LNCAP (cell line): ENCODE results near the gene RASGEF1C.

Experiments
- TF ChIP-seq, protein P1 (sequence below): fragments of 450-650 bp; IDR thresholded peaks from 2 replicates; pipeline ENCODE4 v1.5.1; 2017; ENCODE audit warnings: mild to moderate bottlenecking

RASGEF1C gene

DNA sequence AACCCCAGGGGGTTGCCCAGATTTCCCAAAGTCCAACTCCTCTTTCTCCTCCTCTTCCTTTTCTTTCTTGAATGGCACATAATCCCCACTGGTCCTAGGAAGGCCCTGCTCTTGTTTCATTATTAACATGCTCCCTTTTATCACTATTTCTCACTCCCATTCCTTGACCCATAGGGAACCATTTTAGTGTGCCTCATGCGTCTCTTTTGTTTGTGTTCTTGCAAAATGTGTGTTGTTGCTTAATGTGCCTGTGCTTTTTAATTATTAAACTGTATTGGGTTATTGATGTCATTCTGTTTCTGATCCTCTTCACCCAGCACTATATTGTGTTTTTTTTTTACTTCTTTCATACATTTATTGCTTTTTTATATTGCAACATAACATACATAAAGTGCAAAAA lies 133.3 kb downstream of the RASGEF1C start:
- TF ChIP-seq, protein P1, sequence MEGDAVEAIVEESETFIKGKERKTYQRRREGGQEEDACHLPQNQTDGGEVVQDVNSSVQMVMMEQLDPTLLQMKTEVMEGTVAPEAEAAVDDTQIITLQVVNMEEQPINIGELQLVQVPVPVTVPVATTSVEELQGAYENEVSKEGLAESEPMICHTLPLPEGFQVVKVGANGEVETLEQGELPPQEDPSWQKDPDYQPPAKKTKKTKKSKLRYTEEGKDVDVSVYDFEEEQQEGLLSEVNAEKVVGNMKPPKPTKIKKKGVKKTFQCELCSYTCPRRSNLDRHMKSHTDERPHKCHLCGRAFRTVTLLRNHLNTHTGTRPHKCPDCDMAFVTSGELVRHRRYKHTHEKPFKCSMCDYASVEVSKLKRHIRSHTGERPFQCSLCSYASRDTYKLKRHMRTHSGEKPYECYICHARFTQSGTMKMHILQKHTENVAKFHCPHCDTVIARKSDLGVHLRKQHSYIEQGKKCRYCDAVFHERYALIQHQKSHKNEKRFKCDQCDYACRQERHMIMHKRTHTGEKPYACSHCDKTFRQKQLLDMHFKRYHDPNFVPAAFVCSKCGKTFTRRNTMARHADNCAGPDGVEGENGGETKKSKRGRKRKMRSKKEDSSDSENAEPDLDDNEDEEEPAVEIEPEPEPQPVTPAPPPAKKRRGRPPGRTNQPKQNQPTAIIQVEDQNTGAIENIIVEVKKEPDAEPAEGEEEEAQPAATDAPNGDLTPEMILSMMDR = no peak

DNA sequence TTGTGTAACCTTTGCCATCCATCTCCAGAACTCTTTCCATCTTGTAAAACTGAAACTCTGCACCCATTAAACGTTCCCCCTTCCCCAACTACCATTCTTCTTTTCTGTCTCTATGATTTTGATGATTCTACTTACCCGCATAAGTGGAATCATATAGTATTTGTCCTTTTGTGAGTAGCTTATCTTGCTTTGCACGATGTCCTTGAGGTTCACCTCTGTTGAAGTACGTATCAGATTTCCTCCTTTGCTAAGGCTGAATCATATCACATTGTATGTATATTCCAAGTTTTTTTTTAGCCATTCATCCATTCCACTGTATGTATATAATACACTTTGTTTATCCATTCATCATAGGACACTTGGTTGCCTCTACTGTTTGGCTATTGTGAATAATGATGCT lies 134.5 kb downstream of the RASGEF1C start:
- TF ChIP-seq, protein P1 = no peak

DNA sequence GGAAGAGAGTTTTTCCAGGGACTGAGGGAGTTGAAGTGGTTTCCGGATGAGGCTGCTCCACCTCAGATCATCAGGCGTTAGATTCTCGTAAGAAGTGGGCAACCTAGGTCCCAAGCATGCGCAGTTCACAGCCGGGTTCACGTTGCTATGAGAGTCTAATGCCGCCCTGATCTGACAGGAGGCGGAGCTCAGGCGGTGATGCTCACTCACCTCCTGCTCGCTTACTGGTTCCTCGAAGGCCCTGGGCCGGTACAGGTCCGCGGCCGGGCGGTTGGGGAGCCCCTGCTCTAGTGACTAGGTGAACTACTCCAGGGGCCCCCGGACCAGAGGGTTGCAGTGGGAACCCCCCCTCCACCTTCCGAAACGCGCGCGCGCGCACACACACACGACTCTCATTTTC lies 136.5 kb downstream of the RASGEF1C start:
- TF ChIP-seq, protein P1 = no peak

DNA sequence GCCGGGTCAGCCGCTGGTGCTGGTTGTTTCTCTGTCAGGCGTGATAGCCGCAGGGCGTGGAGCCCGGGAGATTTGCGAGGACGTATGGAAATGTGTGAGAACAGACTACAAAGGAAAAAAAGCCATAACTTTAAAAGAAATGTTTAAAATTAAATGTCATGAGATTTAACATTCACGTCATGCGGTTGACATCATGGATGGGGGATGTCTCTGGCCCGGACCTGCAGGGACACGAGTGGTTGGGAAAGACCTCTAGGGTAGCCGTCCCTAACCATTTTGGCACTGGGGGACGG lies 136.8 kb downstream of the RASGEF1C start:
- TF ChIP-seq, protein P1 = no peak

DNA sequence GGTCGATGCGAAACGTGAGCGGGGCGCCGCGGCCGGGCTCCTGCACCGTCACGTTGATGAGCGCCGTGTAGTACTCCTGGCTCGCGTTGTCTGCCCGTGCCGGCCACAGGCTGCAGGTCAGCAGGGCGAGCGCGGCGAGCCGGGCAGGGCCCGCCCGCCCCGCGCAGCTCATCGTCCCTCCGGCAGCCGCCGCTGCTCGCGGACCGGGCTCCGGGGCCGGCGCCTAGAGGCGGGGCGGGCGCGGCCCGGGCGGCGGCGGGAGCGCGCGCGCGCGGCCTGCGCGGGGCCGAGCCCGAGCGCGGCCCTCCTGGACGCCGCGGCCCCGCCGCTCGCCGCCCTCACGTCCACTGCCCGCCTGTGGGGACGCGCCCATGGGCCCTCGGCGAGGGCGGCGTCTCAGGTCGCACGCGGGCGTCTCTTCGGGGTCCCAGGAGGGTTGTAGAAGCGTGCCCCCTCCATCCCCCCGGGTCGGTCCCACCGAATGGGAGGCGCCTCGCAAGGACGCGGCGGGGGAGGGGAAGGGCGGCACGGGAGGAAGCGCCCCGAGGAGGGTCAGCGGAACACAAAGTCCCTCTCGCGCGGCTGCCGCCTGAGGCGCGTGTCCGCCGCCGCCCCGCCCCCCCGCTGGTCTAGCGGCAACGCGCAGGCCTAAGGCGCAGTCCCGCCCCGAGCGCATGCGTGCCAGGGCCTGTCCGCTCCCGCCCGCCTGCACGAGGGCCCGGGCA lies 137.3 kb downstream of the RASGEF1C start, which contains the start of gene RNF130:
RNF130 (minus strand) TSS at position 229 of the 725 bp plus-strand sequence; CDS start at position 172, 57 bp downstream.
- TF ChIP-seq, protein P1 = no peak

DNA sequence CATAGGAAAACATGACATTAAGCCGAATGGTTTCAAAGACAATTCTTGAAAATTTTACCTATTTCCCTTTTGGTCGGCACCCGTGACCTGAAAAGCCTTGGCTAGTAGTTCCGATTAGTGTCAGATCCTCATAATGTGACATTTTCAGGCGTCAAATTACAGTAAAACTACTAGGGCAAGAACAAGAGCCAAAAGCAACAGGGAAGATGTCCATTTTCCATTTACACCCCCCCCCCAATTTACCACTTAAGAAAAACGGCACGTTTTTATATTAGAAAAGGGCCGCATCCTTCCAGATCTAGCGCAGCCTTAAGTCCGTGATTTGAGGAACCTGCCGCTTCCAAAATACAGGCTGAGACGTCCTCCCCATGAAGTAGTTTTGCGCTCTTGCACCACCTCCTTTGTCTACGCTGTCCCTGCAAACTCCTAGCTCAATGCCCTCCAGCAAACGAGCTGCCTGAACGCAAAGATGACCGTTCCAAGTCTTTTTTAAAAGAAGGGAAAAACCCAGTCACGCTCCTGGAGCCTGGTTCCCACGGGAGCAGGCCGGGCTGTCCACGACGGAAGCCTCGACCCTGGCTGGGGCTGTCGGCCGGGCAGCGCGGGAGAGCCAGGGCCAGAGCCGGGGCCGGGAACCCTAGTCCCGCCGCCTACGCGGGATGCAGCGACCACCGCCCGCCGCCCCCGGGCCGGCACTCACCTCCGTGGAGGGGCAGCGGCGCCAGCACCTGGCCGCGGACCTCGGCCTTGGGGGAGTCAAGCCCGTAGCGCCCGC lies 138.1 kb downstream of the RASGEF1C start:
- TF ChIP-seq, protein P1 = no peak

DNA sequence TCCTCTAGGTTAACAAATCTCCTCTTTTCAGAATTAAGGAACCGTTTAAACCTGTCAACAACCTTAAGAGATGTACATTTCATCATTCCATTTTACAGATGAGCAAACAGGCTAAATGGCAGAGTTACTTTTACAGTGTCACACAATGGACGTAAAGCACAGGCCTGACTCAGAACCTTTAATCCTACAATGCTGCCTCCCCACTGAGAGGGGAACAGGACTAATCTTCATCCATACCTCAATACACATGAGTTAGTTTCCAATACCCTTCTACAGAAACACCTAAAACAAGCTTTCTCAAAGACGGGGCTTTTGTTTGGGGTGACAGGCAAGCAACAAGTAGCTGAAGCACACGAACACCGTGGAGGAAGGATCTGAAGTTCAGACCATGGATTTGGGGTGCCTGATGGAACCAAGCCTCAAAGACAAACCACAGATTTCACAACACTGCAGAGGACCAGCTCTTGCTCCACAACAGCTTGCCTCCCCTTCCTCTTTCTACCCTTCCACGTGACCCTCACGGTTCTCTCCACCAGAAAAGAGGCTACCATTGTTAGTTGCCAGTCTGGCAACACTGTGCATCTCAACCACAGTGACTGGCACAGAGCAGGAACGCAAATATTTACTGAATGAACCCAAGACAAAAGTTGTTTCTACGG lies 139.3 kb downstream of the RASGEF1C start:
- TF ChIP-seq, protein P1 = no peak
